Measurements from ENCODE around the gene KCNT2. TPM values are rescaled to one million over a fixed set of nuclear protein-coding genes. Genes with fewer than 3 reads are reported as not detected.
A peak's percentile ranks its signal among the peaks of the same experiment; 100 is the strongest.

The KCNT2 gene
- total RNA-seq, 6 experiments from 2014 or later = 0.23 to 1.4 (median 0.32) TPM

DNA sequence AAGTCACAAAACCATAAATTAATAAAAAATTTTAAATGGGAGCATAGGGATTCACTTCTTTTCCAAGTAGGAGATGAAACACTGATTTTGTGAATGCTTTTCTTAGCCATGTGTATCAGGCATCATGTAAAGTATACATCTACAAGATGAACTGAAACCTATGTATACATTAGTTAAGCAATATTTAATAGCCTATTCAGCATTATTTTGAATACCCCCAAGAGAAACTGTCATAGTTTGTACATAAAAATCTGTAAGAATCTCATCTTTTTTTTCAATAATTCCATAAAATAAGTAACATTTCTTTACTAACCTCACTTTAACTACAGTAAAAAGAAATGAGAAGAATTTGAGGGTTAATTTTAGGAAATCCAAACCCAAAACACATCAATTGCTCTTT is 348.0 kb downstream of the KCNT2 start:
- no peak overlapping the region for H3K4me3 Mint-ChIP-seq
- DNase-seq = no peak
- H3K9me3 Mint-ChIP-seq = no peaks in the 10 kb centered on the region; the same call in 1 of the 2 replicates
- no peaks in the 10 kb centered on the region for H3K27me3 Mint-ChIP-seq (ENCODE audit: insufficient read depth)
- no peaks in the 10 kb centered on the region for H3K4me1 Mint-ChIP-seq (ENCODE audit: low read depth)
- no peaks in the 10 kb centered on the region for H3K36me3 Mint-ChIP-seq (ENCODE audit: low read depth)
- H3K27ac Mint-ChIP-seq = no peak overlapping the region
- TF ChIP-seq, protein P1, sequence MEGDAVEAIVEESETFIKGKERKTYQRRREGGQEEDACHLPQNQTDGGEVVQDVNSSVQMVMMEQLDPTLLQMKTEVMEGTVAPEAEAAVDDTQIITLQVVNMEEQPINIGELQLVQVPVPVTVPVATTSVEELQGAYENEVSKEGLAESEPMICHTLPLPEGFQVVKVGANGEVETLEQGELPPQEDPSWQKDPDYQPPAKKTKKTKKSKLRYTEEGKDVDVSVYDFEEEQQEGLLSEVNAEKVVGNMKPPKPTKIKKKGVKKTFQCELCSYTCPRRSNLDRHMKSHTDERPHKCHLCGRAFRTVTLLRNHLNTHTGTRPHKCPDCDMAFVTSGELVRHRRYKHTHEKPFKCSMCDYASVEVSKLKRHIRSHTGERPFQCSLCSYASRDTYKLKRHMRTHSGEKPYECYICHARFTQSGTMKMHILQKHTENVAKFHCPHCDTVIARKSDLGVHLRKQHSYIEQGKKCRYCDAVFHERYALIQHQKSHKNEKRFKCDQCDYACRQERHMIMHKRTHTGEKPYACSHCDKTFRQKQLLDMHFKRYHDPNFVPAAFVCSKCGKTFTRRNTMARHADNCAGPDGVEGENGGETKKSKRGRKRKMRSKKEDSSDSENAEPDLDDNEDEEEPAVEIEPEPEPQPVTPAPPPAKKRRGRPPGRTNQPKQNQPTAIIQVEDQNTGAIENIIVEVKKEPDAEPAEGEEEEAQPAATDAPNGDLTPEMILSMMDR (IDR thresholded peaks at IDR 0.05) = no peak

DNA sequence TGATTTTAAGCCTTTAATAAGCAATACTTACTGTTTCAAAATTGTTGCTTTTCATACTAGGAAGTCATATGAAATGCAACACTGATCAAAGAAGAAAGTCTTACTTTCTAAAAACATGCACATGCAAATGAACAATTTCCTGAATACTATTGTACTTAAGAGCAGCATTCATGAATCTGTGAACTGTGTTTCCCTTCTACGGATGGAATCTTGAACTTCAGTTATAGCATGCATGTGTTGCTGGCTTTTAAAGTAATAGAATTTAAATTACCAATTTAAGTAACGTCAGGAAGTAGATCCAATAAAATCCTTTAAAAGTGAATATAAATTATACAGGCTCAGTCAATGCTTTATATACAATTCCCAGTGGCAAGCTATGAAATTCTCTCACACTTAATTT is 348.9 kb downstream of the KCNT2 start:
- no peak overlapping the region for H3K4me3 Mint-ChIP-seq
- H3K4me1 Mint-ChIP-seq (ENCODE audit: low read depth) = no peaks in the 10 kb centered on the region; the same call in 1 of the 2 replicates

DNA sequence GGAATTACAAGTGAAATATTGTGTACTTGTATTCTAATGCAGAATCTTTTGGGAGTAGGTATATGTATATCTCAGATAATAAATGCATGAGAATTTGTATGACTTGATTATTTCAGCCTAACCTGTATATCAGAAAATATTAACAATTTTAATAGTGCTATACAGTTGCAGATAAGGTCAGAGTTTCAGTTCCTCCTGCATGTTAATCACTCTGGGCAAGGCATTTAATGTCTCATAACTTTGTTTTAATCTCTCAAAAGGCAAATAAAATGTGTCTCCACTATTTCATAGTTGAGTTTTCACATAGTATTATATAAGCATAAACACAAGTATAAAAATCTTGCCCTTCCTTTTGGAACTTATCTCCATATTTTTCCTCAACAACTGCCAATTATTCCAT is 352.5 kb downstream of the KCNT2 start:
- H3K27me3 Mint-ChIP-seq (ENCODE audit: insufficient read depth) = no peaks in the 10 kb centered on the region
- TF ChIP-seq, protein P1 (IDR thresholded peaks at IDR 0.05) = no peak
- DNase-seq = no peak
- no peaks in the 10 kb centered on the region; the same call in 1 of the 2 replicates for H3K9me3 Mint-ChIP-seq
- H3K4me3 Mint-ChIP-seq = no peak overlapping the region
- no peak overlapping the region for H3K27ac Mint-ChIP-seq
- no peaks in the 10 kb centered on the region; the same call in 1 of the 2 replicates for H3K4me1 Mint-ChIP-seq (ENCODE audit: low read depth)
- H3K36me3 Mint-ChIP-seq (ENCODE audit: low read depth) = no peaks in the 10 kb centered on the region

More for the DNA sequence above, 348.9 kb downstream of the KCNT2 start:
- no peaks in the 10 kb centered on the region for H3K36me3 Mint-ChIP-seq (ENCODE audit: low read depth)
- no peaks in the 10 kb centered on the region for H3K27me3 Mint-ChIP-seq (ENCODE audit: insufficient read depth)
- DNase-seq = no peak
- H3K27ac Mint-ChIP-seq = no peak overlapping the region
- H3K9me3 Mint-ChIP-seq = no peaks in the 10 kb centered on the region; the same call in 1 of the 2 replicates
- TF ChIP-seq, protein P1 (IDR thresholded peaks at IDR 0.05) = no peak

DNA sequence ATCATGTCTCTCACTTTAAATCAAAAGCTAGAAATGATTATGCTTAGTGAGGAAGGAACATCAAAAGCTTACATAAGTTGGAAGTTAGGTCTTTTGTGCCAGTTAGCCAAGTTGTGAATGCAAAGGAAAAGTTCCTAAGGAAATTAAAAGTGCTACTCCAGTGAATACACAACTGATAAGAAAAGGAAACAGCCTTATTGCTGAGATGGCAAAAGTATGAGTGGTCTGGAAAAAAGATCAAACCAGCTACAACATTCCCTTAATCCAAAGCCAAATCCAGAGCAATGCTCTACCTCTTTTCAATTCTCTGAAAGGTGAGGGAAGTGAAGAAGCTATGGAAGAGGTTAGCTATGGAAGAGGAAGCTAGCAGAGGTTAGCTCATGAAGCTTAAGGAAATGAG is 378.7 kb downstream of the KCNT2 start:
- TF ChIP-seq, protein P1 (IDR thresholded peaks at IDR 0.05) = no peak
- no peaks in the 10 kb centered on the region for H3K27me3 Mint-ChIP-seq (ENCODE audit: insufficient read depth)
- no peaks in the 10 kb centered on the region for H3K4me1 Mint-ChIP-seq (ENCODE audit: low read depth)
- no peak overlapping the region for H3K27ac Mint-ChIP-seq
- no peak for DNase-seq
- H3K36me3 Mint-ChIP-seq (ENCODE audit: low read depth) = no peaks in the 10 kb centered on the region
- H3K9me3 Mint-ChIP-seq = peaks cover 5% of the 10 kb centered on the region
- no peak overlapping the region for H3K4me3 Mint-ChIP-seq

DNA sequence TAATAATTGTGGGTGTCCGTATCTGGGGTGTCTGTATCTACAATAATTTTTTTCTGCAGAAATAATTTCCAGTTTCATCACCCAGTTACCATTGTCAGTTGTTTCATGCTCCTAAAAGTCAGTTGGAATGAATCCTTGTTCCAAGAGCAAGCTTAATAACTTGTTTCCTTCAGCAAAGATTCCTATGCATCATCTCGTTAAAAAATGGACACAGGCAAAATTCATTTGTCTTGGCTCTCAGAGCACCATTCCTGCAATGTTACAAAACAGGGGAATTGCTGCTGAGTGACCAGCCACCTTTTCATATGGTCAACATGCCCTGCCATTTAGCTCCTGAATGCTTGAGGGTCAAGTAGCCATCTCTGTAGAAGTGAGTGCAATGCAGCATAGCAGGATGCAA is 393.4 kb downstream of the KCNT2 start:
- no peaks in the 10 kb centered on the region; the same call in 1 of the 2 replicates for H3K9me3 Mint-ChIP-seq
- H3K27me3 Mint-ChIP-seq (ENCODE audit: insufficient read depth) = no peaks in the 10 kb centered on the region
- no peak overlapping the region for H3K27ac Mint-ChIP-seq
- TF ChIP-seq, protein P1 (IDR thresholded peaks at IDR 0.05) = no peak
- DNase-seq = peak; percentile 14
- no peak overlapping the region for H3K4me3 Mint-ChIP-seq
- H3K36me3 Mint-ChIP-seq (ENCODE audit: low read depth) = no peaks in the 10 kb centered on the region
- no peaks in the 10 kb centered on the region; the same call in 1 of the 2 replicates for H3K4me1 Mint-ChIP-seq (ENCODE audit: low read depth)

DNA sequence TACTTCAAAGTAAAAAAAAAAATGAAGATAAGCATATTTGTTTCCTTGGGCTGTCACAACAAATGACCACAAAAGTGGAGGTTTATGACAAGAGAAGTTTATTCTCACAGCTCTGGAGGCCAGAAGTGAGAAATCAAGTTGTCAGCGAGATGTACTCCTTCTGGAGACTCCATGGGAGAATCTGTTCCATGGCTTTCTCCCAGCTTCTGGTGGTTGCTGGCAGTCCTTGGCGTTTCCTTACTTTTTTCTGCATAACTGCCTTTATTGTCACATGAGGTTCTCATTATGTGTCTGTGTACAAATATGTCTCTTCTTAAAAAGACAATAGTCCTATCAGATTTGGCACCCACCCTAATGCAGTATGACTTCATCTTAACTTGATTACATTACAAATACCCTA is 398.3 kb downstream of the KCNT2 start:
- H3K4me1 Mint-ChIP-seq (ENCODE audit: low read depth) = no peaks in the 10 kb centered on the region; the same call in 1 of the 2 replicates
- H3K36me3 Mint-ChIP-seq (ENCODE audit: low read depth) = no peaks in the 10 kb centered on the region
- no peaks in the 10 kb centered on the region for H3K27me3 Mint-ChIP-seq (ENCODE audit: insufficient read depth)
- no peak overlapping the region for H3K4me3 Mint-ChIP-seq
- TF ChIP-seq, protein P1 (IDR thresholded peaks at IDR 0.05) = no peak
- peak; percentile 5 for DNase-seq
- no peak overlapping the region for H3K27ac Mint-ChIP-seq
- no peaks in the 10 kb centered on the region; the same call in 1 of the 2 replicates for H3K9me3 Mint-ChIP-seq
